HG03103 (cell line): ENCODE data around the gene AFG1L.
"Not testable (repeated sequence)": the region's sequence is repeated elsewhere in the genome, so short reads cannot be mapped to it uniquely, and the experiment has no call there.

Experiments
- ATAC-seq: cut with Tn5 transposase; IDR thresholded peaks from one replicate; pipeline ENCODE4 v1.9.1; 2021; ENCODE audit warnings: low read depth; ENCODE audit not compliant: unreplicated experiment

AFG1L gene

DNA sequence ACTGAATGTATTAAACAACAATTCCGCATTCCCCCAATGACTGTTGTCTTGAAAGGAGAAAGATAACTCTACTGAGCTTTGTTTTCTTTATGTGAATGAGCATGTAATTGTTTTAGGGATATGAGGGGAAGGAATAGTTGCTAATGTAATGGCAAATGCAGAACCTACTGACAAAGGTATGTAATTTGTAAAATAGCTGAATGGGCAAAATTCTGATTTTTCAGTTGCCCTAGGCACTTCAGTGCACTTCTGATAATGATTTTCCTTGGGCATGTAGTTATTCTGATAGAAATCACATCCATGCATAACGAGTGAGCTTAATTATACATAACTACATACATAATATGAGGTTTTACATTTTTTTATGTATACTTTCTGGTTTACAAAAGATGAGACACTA, 212.5 kb downstream of the AFG1L start:
- no peak for ATAC-seq

GRCh38 chr6:108510461-108511319, 215.8 kb downstream of the AFG1L start:
- ATAC-seq, result no peak

GRCh38 chr6:108518714-108519576, 224.1 kb downstream of the AFG1L start:
- no peak for ATAC-seq

GRCh38 chr6:108521616-108522107, 226.8 kb downstream of the AFG1L start:
- ATAC-seq, result no peak

DNA sequence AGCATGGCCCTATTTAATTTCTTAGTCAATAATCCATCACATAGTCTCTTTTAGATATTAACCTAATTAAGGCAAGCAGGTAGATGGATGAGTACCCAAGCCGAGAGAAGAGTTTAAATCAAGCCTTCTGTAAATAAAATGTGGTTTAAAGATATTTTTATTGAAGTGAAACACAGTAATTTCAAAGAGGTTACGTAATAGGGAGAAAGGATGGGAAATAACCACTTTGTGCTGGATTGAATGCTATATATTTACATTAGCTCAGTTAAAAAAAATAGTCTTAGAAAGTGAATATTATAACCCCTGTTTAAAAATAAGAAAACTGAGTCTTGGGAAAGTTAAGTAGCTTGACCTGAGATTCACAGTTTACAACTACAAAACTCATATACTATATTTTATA, 228.8 kb downstream of the AFG1L start:
- no peak for ATAC-seq

DNA sequence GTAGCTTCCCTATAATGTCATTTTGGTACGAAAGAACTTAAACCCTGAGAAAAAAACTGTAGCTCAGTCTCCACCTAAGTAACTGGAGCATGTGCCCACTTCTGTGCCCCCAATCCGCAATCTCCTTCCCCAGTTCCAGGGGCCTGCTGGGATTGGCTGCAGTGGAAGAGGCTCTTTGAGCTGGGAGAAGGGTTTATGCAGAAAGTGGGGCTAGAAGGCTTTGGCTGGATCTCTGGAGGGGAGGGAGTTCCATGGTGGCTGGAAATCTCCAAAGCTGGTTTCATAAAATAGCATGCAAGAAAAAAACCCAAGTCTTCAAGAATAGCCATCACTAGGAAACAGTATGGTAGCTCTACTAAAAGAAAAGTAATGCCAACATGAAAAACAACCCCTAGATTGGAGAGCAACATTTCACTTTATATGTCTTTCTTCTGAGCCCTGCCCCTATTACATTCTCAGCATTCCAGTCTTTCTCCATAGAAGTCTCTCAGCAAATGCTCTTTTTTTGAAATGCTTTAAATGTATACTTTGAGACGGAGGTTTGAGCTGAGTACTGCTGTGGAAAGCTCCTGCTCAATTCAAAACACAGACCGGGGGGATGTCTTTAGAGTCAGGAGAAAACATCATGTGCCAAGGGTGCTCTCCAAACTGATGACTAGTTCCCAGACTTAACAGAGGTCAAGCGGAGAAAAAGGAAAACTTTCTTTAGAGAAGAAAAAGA, 229.8 kb downstream of the AFG1L start:
- no peak for ATAC-seq

- ATAC-seq, result no peak
Measured at GRCh38 chr6:108526739-108527174, 231.9 kb downstream of the AFG1L start.

DNA sequence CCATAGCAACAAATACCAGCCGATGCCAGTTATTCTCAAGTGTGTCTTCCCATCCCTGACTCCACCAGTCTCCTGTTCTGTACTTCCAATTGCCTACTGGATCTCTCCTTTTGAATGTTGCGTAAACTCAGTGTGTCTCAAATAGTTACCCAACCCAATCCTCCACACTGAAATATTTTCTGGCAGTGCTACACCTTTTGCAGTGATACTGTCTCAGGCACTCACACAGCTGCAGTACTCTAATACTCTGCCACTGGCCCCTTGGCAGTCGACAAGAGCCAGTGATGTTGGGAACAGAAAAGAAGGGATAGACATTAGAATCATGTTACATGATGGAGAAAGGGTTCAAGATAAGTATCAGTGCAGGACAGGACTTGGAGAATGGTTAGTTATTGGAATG, 234.0 kb downstream of the AFG1L start:
- no peak for ATAC-seq

- ATAC-seq, result no peak
Measured at GRCh38 chr6:108531332-108531731, 236.5 kb downstream of the AFG1L start.

- no peak for ATAC-seq
Measured at GRCh38 chr6:108535114-108535742, 240.4 kb downstream of the AFG1L start.

DNA sequence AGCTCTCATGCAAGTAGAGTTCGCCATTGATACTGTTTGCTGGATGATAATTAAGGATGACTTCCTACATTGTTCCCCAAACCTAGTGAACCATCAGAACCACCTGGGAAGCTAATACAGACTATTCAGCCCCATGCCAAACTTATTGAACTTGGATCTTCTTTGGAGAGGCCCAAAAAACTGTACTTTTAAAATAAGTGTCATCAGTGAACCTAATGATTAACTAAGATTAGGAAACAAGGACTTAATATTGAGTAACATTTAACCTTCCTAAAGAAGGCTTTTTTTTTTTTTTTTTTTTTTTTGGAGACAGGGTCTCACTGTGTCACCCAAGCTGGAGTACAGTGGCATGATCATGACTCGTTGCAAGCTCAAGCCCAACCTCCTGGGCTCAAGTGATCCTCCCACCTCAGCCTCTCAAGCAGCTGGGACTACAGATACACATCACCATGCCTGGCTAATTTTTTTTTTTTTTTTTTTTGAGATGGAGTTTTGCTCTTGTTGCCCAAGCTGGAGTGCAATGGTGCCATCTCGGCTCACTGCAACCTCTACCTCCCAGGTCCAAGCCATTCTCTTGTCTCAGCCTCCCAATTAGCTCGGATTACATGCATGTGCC, 241.2 kb downstream of the AFG1L start:
- ATAC-seq, result not testable (repeated sequence)

DNA sequence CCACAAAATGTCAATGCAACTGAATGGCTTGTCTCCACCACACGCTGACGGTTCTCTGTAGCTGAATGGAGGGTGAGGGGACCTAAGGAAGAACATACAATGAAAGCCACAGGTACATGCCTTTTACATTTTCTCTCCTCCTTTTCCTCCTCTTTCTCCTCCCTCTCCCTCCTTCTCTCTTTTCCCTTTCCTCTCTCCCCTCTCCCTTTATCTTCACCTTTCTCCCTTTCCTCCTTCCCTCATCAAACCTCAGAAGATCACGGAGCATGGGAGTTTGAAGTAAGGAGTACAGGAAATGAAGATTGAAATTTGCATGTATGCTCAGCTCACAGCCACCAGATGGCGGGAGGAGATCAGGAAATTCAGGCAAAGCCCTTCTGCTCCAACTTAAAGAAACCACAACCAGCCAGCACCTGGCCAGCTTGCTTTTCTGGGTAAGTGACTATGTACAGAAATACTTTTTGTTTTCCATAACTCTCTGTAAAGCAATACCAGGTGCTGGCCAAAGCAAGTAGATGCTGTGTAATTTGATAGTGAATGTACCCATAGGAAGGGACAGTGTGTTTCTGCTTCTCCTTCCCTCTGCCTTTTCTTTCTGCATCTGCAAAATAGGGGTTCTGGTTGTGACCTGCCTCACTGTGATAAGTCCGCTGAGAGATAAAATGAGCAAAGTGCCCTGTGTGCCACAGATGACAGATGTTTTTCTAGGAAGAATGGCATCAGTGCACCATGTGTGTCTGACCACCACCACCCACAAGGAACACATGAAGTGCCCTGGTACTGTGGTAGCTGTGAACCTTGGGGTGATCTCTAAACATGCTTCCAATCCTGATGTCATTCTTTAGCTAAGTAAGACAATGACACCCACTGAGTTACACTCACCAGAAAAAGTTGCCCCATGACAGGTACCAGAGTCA, 247.2 kb downstream of the AFG1L start:
- ATAC-seq, result no peak

DNA sequence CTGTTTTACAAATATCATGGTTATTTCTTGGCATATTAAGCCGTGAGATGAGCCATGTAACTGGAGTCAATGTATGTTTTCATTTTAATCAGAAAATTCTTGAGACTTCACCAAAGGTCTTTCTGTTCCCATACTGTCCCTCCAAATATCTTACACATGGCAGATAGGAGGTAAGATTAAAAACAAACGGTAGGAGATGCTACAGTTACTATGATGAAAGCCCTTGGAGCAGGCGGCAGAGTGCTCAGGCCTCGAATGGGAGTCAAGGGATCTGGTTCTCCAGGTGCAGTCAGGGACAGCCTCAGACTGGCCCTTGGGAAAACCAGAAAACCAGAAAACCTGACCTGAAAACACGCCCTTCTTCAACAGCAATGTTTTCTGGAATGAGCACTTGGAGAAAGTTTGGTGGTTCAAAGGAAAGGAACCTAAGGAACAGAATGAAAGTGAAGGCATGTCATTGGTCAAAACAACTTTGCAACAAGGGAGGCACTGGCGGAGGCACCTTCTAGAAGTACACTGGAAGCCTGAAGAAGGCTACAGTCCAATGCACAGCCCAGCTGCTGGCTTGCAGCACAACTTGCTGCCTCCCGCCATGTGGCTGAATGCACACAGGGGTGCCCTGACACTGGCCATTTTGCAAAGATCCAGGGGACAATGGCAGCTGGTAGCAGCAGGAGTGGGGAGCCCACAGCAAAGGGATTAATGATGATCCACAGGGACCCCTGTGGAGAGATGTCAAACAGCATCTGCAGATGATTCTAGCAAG, 248.5 kb downstream of the AFG1L start:
- ATAC-seq, result no peak

DNA sequence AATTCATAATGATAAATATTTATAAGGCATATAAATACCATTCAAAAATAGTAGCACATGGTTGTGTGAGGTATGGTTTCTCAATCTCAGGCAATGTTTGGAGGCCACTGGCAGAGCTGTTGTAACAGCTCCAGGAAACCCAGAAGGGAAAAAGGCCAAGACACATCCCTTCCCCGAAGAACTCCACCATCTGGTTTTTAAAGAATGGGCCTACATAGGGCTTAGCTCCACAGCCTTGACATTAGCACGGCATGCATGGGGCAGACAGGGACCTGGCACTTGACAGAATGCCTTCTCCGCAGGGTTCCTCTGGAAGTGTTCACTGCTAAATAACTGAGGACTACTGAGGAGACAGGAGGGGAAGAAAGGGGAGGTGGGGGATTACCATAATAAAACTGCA, 249.8 kb downstream of the AFG1L start:
- no peak for ATAC-seq

DNA sequence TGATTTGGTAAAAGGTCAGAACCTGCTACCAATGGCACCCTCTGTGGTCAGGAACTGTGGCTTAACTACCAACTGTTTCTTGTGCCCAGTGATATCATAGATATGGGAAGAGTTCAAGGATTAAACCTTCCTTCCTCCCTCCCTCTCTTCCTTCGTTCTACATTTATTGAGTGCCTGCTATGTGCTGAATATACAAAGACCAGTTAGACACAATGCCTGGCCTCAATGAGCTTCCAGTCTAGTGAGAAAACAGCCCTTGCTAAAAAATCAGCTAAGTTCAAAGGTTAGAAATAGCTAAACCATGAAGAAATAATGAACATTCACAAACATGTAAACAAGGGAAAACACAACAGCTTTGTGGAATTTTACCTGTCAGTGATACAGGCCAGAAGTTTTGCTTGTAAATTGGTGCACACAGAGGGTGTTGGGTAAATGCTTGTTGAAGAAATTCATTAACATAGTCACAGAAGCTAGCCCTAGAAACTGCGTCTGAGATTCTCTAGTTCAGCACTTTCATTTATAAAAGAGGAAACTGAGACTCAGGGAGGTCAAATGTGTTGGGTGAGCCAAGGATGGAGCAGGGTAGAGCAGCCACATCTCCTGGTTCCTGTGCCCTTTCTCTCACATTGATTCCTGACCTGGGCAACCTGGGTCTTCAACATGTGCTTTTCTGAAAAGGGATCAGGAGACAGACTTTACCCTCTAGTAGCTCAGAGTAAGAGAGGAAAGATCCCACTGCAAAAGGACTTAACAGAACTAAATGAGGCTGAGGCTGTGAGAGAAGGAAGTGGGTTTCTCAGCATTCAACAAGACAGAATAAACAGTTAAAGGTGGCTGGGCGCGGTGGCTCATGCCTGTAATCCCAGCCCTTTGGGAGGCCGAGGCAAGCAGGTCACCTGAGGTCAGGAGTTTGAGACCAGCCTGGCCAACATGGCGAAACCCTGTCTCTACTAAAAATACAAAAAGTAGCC, 251.5 kb downstream of the AFG1L start:
- ATAC-seq, result no peak

DNA sequence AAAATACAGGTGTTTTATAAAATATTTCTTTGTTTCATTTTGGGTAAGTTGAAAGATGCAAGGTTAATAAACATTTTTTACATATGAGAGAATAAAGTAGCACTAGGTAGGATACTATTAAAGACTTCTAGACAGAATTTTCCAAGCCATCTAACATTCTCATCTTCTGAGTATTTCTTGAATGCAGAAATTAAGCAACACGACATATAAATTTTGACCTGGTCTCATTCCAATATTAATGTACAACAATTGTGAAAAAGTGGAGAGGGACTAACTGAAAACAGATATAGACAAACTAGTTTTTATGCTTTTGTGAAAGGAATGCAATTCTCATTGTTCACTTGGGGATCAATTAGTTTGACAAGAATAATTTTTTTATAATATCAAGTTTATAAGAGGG, 254.4 kb downstream of the AFG1L start:
- no peak for ATAC-seq

DNA sequence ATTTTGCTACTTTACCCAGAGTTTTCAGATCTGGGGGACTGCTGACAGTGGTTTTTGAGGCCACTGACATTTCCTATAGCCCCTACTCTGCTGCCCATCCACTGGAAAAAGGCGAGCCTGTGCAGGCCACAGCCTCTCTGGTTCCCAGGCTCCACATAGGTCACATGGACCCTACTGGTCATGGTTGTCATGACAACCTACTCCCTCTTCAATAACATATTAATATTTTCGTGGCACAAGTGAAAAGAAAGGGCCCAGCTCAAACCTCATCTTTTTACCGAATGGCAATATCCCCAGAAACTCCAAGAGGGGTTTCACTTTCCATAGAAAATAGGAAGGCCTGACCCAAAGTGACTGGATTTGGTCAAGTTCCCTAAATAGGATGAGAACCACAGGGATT, 254.9 kb downstream of the AFG1L start:
- no peak for ATAC-seq
